ENCODE results near the gene ZKSCAN2.

The ZKSCAN2 gene

DNA sequence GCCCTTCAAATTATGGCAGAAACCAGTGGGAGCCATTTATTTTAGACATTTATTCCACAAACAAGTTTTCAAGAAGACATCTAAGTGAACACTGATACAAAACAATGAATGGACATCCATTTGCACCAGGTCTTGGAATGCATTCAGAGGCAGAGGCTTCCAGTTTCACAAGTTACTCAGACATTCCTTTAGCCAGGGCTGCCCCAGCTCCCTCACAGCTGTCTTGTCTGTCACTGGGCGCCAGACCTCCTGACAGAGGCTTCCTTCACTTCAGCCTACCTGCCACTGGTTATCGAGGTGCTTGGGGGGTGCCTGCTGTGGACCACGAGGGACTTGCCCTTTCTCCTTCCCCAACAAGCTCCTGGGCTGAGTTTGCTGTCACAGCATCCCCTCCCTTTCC is 21.7 kb downstream of the ZKSCAN2 start:
- no peak for DNase-seq (ENCODE audit: low read depth, low spot score)

GRCh38 chr16:25228372-25228771 is 29.3 kb downstream of the ZKSCAN2 start:
- H3K4me3 ChIP-seq (ENCODE audit: low read length): no peak overlapping the region
- no peak for DNase-seq (ENCODE audit: low read depth, low spot score)

More for the DNA sequence above, 21.7 kb downstream of the ZKSCAN2 start:
- no peak overlapping the region for H3K4me3 ChIP-seq (ENCODE audit: low read length)

DNA sequence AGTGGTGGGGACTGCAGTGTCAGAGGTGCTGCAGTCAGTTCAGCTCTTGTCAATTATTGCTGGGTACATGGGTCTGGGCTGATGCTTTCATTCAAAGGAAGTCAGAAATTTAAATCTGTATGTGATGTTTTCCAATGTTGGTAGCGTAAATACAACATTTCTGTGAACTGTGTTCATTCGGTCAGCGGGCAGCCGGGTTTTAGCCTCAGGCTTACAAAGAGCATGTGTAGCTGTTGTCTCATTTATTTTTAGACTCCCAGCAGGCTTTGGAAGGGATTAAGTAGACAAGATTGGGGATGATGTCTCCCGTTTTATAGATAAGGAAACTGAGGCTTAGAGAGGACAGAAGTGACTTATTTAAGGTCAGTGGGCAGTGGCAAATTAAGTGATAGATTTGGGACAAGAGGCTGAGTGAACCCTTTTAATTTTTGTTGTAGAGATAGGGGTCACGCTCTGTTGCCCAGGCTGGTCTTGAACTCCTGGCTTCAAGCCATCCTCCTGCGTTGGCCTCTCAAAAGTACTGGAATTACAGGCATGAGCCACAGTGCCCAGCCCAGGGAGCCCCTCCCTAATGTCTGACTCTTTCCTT is 32.8 kb downstream of the ZKSCAN2 start:
- no peak for DNase-seq (ENCODE audit: low read depth, low spot score)
- no peak overlapping the region for H3K4me3 ChIP-seq (ENCODE audit: low read length)

DNA sequence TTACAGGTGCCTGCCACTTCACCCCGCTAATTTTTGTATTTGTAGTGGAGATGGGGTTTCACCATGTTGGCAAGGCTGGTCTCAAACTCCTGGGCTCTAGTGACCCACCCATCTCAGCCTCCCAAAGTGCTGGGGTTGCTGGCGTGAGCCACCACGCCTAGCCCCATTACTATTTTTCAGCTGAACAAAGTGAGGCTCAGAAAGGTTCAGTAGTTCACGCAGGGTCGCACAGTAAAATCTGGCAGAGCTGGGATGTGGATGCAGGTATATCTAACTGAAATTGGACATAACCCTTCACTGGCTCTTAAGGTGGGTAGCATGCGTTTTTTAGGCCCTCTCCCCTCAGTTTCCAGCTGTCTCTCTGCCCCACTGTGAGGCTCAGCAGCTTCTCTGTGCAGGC is 33.7 kb downstream of the ZKSCAN2 start:
- DNase-seq (ENCODE audit: low read depth, low spot score): no peak
- H3K4me3 ChIP-seq (ENCODE audit: low read length): no peak overlapping the region

- DNase-seq (ENCODE audit: low read depth, low spot score): no peak
- H3K4me3 ChIP-seq (ENCODE audit: low read length): no peak overlapping the region
These were observed 34.7 kb downstream of the ZKSCAN2 start for GRCh38 chr16:25222959-25223358.

DNA sequence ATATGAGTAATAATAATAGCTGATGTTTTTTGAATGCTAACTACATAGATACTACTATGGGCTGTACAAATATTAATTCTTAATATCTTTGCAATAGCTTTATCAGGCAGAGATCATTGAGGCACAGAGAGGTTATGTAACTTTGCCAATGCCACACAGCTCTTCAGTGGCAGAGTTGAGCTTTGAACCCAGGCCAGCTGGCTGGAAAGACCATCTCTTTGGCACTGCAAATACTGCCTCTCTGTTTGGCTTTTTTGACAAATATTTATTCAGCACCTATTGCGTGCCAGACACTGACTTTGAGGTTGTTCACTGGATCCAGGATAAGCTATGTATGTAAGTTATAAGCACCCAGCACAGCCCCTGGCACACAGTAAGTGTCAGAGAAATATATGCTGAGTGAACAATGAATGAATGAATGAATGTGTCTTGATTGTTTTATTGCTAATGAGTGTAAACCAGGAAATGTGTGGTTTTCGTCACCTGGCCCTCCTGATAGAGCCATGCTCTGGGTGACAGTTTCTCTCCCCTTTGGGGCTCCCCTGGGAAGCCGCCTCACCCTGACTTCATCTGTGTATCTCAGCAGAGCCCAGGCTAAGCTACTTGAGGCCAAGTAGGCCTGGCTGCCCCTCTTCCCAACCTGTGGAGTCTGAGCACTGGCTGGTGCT is 38.4 kb downstream of the ZKSCAN2 start:
- H3K4me3 ChIP-seq (ENCODE audit: low read length): no peak overlapping the region
- DNase-seq (ENCODE audit: low read depth, low spot score): no peak

GRCh38 chr16:25217921-25218320 is 39.7 kb downstream of the ZKSCAN2 start:
- DNase-seq (ENCODE audit: low read depth, low spot score): no peak
- H3K4me3 ChIP-seq (ENCODE audit: low read length): no peak overlapping the region

GRCh38 chr16:25217112-25217511 is 40.5 kb downstream of the ZKSCAN2 start:
- H3K4me3 ChIP-seq (ENCODE audit: low read length): no peak overlapping the region
- no peak for DNase-seq (ENCODE audit: low read depth, low spot score)

DNA sequence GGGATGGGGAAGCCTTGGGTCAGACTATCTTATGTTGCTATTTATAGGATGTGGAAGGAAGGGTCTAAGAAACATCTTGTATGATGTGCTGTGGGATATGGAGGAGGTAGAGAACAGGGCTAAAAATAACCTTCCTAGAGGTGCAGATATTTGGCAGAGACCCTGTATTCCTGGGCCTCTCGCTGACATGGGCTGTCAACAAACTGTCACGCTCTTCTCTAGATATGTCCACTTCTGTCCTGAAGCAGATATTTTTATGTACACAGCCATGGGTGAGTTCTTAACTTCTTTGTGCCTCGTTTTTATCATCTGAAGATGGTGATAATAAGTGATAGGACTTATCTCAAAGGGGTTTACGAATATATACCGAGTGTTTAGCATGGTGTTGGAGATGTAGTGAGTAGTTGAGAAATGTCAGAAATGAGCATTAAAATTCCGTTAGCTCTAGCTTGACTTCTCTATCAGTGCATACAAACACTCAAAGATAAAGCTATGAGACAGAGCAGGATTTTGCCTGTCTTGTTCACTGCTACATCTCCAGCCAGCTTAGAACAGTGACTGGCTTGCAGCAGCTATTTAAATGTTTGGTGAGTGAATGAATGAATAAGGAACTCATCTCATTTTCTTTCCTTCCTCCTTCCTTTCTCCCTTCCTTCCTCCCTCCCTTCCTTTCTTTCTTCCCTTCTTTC is 43.8 kb downstream of the ZKSCAN2 start:
- H3K4me3 ChIP-seq (ENCODE audit: low read length): no peak overlapping the region
- no peak for DNase-seq (ENCODE audit: low read depth, low spot score)

DNA sequence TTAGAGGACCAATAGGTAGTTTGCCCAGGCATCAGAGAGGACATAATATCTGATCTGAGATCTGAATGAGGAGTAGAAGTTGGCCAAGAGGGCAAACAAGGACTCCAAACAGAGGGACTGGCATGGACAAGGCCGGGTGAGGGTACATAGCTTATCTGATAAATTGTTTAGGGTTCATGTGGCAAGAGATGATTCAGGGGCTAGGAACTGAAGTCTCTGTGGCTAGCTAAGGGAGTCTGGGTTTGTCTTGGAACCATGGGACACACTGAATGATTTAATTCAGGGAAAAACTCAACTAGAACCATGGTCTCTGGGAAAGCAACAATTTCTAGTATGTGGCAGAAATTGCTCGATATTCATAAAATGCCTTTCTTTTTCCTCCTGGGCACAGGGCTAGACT is 45.0 kb downstream of the ZKSCAN2 start:
- DNase-seq (ENCODE audit: low read depth, low spot score): no peak
- H3K4me3 ChIP-seq (ENCODE audit: low read length): no peak overlapping the region

DNA sequence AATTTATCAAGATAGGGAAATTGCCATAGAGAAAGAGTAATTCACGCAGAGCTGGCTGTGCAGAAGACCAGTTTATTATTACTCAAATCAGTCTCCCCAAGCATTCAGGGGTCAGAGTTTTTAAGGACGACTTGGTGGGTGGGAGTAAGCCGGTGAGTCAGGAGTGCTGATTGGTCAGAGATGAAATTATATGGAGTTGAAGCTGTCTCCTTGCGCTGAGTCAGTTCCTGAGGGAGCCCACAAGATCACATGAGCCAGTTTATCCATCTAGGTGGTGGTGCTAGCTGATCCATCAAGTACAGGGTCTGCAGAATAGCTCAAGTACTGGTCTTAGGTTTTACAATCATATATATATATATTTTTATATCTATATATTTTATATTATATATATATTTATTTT is 46.9 kb downstream of the ZKSCAN2 start:
- no peak for DNase-seq (ENCODE audit: low read depth, low spot score)
- H3K4me3 ChIP-seq (ENCODE audit: low read length): no peak overlapping the region

DNA sequence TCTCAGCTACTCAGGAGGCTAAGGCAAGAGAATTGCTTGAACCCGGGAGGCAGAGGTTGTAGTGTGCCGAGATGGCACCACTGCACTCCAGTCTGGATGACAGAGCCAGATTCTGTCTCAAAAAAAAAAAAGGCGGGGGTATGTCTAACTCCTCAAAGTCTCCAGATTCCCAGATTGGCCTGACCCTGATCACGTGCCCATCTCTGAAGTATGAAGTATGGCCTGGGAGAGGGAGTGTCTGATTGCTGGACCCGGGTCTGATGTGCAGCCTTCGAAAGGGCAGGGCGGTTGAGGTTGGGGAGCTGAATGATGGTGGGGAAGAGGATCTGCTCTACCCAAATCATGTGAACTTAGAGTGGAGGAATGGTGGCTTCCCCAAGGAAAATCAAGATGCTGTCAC is 58.2 kb downstream of the ZKSCAN2 start:
- no peak for DNase-seq (ENCODE audit: low read depth, low spot score)
- H3K4me3 ChIP-seq (ENCODE audit: low read length): no peak overlapping the region

DNA sequence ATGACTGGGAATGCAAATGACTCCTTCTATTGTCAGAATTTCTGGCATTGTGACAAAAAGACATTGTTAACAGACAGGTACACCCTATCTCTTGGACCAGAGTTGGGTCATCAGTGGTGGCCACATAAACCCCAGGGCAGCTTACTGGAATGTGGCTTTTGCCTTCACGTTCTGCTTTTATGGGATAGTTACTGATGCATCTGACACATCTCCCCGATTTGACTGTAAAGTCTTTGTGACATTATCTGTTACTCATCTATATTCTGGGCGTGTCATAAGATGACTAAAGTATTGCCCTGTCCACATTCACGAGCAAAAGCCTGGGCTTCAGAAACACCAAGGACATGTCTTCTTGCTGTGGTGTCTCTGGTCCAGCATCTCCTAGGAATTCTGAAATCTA is 59.6 kb downstream of the ZKSCAN2 start:
- H3K4me3 ChIP-seq (ENCODE audit: low read length): no peak overlapping the region
- DNase-seq (ENCODE audit: low read depth, low spot score): no peak

DNA sequence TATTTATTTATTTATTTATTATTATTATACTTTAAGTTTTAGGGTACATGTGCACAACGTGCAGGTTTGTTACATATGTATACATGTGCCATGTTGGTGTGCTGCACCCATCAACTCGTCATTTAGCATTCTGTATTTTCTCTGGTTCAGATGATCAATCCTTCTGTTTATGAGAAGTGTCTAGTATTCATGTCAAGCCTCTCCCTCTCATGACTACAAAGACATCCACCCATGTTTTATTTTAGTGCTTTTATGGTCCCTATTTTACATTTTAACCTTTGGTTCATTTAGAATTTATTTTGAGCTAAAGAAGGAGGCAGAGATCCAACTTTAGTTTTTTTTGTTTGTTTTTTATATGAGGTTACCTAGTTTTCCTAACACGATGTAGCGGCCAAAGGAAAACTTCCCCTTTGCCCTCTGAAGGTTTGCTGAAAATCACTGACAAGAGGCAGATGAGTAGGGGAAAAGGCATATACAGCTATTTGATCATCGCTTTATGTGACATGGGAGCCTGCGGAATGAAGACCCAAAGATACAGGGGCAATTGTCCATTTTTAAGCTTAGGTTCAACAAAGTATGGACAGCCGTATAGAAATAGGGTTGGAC is 63.3 kb downstream of the ZKSCAN2 start:
- DNase-seq (ENCODE audit: low read depth, low spot score): no peak
- no peak overlapping the region for H3K4me3 ChIP-seq (ENCODE audit: low read length)

DNA sequence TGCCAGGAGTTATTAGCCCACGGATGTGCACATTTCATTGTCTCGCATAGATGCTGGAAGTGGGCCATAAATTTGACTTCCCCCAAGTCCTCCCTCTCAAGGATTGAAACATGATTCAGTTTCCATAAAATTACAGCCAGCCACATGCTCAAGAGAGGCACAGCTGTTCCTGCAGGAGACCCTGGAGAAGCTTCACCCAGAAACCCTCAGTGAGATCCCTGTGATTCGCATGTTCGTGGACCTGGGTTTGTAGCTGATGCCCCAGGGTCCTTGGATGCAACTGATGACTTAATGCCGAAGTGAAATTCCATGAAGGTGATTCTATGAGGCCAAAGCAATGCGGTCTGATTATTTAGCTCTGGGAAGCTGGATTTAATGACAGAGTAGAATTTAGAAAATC is 65.5 kb downstream of the ZKSCAN2 start:
- H3K4me3 ChIP-seq (ENCODE audit: low read length): no peak overlapping the region
- no peak for DNase-seq (ENCODE audit: low read depth, low spot score)

- no peak overlapping the region for H3K4me3 ChIP-seq (ENCODE audit: low read length)
- DNase-seq (ENCODE audit: low read depth, low spot score): no peak
These were observed 68.3 kb downstream of the ZKSCAN2 start for GRCh38 chr16:25189305-25189704.

DNA sequence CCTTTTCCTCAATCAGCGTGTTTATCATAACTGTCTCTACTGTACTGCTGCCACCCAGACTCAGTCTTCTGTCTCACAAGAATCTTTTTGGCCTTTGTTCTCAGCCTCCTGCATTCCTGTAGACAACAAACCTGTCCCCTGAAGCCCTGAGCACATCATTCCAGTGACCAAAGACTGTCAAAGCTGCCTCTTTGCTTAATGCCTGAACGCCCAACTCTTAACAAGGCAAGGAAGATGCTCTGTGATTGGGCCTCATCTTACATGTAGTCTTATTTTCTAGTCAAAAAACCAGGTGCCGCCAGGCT is 70.2 kb downstream of the ZKSCAN2 start:
- no peak overlapping the region for H3K4me3 ChIP-seq (ENCODE audit: low read length)
- DNase-seq (ENCODE audit: low read depth, low spot score): no peak

All from Jurkat, Clone E6-1 (cell line).